ENCODE measurements around the gene PDLIM5.

PDLIM5 gene

GRCh38 chr4:94561249-94562024 is 109.7 kb downstream of the PDLIM5 start:
- DNase-seq (ENCODE audit: low read depth in 2 of 2) = no peak

GRCh38 chr4:94562285-94562684 is 110.5 kb downstream of the PDLIM5 start:
- no peak for DNase-seq (ENCODE audit: low read depth in 2 of 2)

- no peak for DNase-seq (ENCODE audit: low read depth in 2 of 2)
Observed at GRCh38 chr4:94564252-94564651, 112.5 kb downstream of the PDLIM5 start.

- no peak for DNase-seq (ENCODE audit: low read depth in 2 of 2)
Observed at GRCh38 chr4:94566420-94566819, 114.7 kb downstream of the PDLIM5 start.

GRCh38 chr4:94567811-94568210 is 116.1 kb downstream of the PDLIM5 start:
- no peak for DNase-seq (ENCODE audit: low read depth in 2 of 2)

- DNase-seq (ENCODE audit: low read depth in 2 of 2) = no peak
Observed at GRCh38 chr4:94570558-94570957, 118.8 kb downstream of the PDLIM5 start.

GRCh38 chr4:94571298-94571697 is 119.6 kb downstream of the PDLIM5 start:
- DNase-seq (ENCODE audit: low read depth in 2 of 2) = no peak

DNA sequence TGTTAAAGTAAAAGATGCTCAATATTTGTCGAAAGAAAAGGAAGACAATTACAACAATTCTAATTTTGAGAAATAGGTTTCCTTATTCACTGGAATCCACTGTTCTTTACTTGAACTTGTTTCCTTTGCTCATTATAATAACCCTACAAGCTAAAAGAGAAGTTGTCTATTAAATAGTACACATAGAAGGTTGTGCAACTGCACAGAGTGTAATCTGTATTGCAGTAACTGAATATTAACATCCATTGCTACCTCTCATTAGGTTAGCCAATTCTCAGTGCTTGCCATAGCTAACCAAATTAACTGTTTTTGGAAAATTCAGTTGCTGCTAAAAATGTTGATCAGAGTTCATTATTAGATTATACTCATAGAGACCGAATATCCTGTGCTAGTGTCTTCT is 120.0 kb downstream of the PDLIM5 start:
- no peak for DNase-seq (ENCODE audit: low read depth in 2 of 2)

DNA sequence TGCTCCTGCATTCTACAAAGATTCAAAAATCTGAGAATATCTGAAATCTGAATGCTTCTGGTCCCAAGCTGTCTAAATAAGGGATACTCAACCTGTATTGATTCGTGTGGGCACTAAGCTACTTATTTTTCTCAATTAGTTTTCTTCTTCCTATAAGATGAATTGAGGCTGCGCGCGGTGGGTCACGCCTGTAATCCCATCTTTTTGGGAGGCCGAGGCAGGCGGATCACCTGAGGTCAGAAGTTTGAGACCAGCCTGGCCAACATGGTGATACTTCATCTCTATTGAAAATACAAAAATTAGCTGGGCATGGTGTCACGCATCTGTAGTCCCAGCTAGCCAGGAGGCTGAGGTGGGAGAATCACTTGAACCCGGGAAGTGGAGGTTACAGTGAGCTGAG is 122.3 kb downstream of the PDLIM5 start:
- no peak for DNase-seq (ENCODE audit: low read depth in 2 of 2)

DNA sequence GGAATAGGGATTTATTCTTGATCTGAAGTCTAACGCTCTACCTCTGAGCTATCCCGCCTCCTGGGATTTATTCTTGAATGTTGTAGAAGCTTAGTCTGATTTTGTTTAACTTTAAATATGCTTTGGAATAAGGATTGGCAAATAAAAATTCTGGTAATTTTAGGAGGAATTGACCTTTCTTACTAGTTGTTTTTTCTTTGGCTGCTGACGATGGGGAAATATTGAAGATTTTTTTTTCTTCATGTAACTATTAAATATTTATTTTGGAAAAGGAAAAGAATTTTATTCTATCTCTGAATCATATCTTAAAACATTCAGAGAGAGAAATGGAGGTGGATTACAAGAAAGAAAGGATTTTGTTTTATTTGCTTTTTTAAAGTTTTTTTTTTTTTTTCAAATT is 122.9 kb downstream of the PDLIM5 start:
- no peak for DNase-seq (ENCODE audit: low read depth in 2 of 2)

DNA sequence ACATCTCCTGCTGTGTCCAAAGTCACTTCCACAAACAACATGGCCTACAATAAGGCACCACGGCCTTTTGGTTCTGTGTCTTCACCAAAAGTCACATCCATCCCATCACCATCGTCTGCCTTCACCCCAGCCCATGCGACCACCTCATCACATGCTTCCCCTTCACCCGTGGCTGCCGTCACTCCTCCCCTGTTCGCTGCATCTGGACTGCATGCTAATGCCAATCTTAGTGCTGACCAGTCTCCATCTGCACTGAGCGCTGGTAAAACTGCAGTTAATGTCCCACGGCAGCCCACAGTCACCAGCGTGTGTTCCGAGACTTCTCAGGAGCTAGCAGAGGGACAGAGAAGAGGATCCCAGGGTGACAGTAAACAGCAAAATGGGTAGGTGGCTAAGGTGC is 123.9 kb downstream of the PDLIM5 start:
- DNase-seq (ENCODE audit: low read depth in 2 of 2) = no peak

GRCh38 chr4:94576210-94576609 is 124.5 kb downstream of the PDLIM5 start:
- no peak for DNase-seq (ENCODE audit: low read depth in 2 of 2)

GRCh38 chr4:94577136-94577535 is 125.4 kb downstream of the PDLIM5 start:
- no peak for DNase-seq (ENCODE audit: low read depth in 2 of 2)

DNA sequence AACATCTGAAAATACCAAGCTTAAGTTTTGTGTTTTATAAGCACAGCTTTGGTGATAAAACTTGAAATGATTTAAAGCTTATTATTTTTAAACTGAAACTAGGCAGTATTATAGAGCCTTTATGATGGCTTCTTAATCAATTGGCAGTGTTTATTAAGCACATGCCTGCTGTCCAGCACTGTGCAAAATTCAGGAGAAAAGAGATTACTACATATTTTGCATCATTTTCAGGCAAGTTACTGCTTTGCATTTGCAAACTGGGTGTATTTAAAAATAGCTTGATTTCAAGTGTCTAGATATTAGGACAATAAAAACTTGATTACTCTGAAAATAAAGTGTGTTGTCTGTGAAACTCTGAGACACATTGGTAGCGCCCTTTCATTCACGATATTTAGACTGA is 126.5 kb downstream of the PDLIM5 start:
- no peak for DNase-seq (ENCODE audit: low read depth in 2 of 2)

DNA sequence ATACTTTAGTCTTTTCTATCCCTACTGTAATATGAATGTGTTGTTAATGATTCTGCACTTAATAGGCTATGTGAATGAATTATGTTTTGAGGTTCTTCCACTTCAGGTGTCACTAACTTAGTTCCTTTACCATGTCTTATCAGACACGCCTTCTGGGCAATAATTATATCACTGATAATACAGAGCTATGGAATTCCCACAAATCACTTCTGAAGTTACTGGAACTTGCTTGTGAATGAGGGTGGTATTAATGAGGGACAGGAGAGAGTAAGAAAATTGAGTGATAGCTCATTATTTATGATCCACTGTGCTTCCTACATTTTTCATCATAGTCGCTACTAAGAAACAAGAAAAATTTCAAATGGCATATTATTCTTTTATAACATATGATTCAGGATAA is 130.0 kb downstream of the PDLIM5 start:
- no peak for DNase-seq (ENCODE audit: low read depth in 2 of 2)

DNA sequence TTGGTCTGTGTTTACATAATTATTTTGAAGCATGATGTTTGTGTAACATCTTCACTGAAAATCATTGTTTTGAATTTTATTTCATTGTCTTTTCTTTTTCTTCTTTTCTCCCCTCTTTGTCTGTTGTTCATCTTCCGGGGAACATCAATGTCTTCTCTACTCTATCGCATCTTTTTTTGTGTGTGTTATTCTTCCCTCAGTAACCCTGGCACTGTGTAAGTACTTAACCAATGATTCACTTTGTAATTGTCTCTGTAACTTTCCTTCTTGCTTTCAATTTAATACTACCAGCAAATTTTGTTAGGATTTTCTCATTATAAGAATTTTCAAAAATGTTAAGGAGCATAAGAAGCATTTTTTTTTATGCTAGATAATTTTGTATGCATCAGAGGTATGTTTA is 130.8 kb downstream of the PDLIM5 start:
- no peak for DNase-seq (ENCODE audit: low read depth in 2 of 2)

DNA sequence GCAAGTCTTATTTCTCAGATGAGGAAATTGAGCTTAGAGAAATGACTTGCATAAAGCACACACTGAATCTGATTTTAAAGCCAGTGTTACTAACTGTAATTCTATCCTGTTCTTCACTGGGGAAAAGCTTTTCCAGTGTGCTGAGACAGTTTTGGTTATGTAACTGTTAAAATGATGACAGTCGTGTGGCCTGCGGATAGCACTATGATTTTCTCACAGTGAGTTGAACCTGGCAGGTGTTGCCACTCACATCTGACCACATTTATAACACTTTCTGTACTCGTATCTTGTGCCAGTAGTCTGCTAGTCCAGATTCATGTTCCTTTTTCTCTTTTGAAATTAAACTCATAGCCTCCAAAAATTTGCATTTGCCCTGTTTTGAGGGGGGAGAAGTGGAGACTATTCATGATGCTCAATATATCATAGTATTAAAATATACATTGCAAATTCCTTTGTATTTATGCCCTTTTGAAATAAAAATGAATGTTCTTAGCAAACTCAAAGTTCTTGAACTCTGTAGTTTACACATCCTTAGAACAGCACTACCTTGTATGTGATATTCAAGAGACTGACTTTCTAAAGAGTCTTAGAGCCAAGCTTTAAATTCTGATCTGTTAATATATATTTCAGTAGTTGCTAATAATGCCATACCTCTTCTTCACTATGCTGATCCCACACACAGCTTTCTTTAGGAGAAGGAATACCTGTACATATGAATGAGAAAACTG is 132.3 kb downstream of the PDLIM5 start:
- no peak for DNase-seq (ENCODE audit: low read depth in 2 of 2)

GRCh38 chr4:94588896-94589693 is 137.4 kb downstream of the PDLIM5 start:
- DNase-seq (ENCODE audit: low read depth in 2 of 2) = no peak

- no peak for DNase-seq (ENCODE audit: low read depth in 2 of 2)
Observed at GRCh38 chr4:94590493-94590892, 138.8 kb downstream of the PDLIM5 start.

- DNase-seq (ENCODE audit: low read depth in 2 of 2) = no peak
Observed at GRCh38 chr4:94591289-94591688, 139.5 kb downstream of the PDLIM5 start.

- DNase-seq (ENCODE audit: low read depth in 2 of 2) = no peak
Observed at GRCh38 chr4:94595013-94595412, 143.3 kb downstream of the PDLIM5 start.

DNA sequence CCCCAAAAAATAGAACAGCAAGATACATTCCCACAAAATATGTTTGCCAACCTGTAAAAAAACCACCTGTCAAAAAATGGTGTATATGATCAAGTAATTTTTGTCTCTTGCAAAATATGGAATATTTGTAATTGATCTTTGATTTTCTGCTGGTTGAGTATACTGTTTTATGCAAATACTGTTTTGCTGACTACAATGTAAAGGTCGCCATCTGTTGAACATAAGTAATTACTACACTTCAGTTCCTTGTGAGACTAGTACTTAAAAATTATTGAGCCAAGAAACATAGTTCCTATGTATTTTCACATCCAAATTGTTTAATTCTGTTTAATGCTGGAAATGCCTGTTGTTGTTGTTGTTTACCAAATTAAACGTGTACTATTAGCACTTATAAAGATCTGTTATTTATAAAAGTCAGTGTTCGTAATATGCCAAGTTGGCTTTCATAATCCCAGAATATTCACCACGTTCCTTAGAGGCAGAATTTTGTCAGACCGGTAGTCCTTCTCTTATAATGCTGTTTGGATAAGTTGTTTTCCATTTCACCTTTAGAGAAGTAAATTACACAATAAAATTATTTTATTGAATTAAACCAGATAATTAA is 144.2 kb downstream of the PDLIM5 start:
- no peak for DNase-seq (ENCODE audit: low read depth in 2 of 2)

All from stimulated activated CD8-positive, alpha-beta memory T cell treated with anti-CD3 and anti-CD28 coated beads, Interleukin-7, amount 100 ng/mL, for 4 hours (primary cell).